ENCODE data around the gene MRI1. TPM values are rescaled to one million over a fixed set of nuclear protein-coding genes. Genes with fewer than 3 reads are reported as not detected.

The MRI1 gene
- total and polyA plus RNA-seq, 2 donors (not counting 3 experiments of a cell fraction or from before 2014, with no cell fraction given): 56.2 to 63.2 TPM

- ChIA-PET POLR2A (no interaction called here), CTCF (no interaction called here)
- Histone ChIP-seq H3K9ac (replicated peaks; ENCODE audit: extremely low read depth, insufficient read depth, low read length) (no peak overlapping the region), H3K79me2 (ENCODE audit: control insufficient read depth, insufficient read depth, low read length) (peaks cover under 1% of the 10 kb centered on the region), H3K4me1 (ENCODE audit: control insufficient read depth, extremely low read depth, insufficient read depth, low read length) (peaks cover under 1% of the 10 kb centered on the region), H4K20me1 (replicated peaks; ENCODE audit: control insufficient read depth, extremely low read depth, insufficient read depth, low read length) (no peaks in the 10 kb centered on the region), H3K27me3 (ENCODE audit: control insufficient read depth in 2 of 2, insufficient read depth in 2 of 2, low read length in 2 of 2) (no peaks in the 10 kb centered on the region), H3K36me3 (ENCODE audit: control insufficient read depth in 2 of 2, extremely low read depth in 1 of 2, insufficient read depth in 2 of 2, low read length in 2 of 2) (peaks cover 32 to 55% of the 10 kb centered on the region in 2 experiments), H3K27ac (ENCODE audit: insufficient read depth, low read depth, low read length) (no peak overlapping the region), H3K4me3 (replicated peaks in 1 of 3; ENCODE audit: insufficient read depth in 1 of 3, low read depth in 1 of 3, low read length in 3 of 3) (no peak overlapping the region), H3K9me1 (replicated peaks; ENCODE audit: control insufficient read depth, extremely low read depth, insufficient read depth, low read length) (no peaks in the 10 kb centered on the region), H3K9me3 (replicated peaks; ENCODE audit: control insufficient read depth, insufficient read depth, low read length) (no peaks in the 10 kb centered on the region), H3K4me2 (ENCODE audit: insufficient read depth, low read length) (no peak overlapping the region), H2AFZ (ENCODE audit: low read depth, low read length) (no peak overlapping the region)
- DNase-seq (ENCODE audit: low read depth, low spot score) (no peak), FAIRE-seq (no peak)
- TF ChIP-seq POLR2A (IDR thresholded peaks at IDR 0.05; ENCODE audit: low read depth, low read length) (no peak), FOS (IDR thresholded peaks at IDR 0.05; ENCODE audit: borderline replicate concordance, insufficient read depth, low read length) (no peak), CTCF (IDR thresholded peaks at IDR 0.05; ENCODE audit: extremely low read depth in 1 of 2, insufficient read depth in 1 of 2, low read depth in 1 of 2, low read length in 2 of 2) (no peak), EZH2 (IDR thresholded peaks at IDR 0.05; ENCODE audit: borderline replicate concordance, low read depth, low read length, severe bottlenecking) (no peak), GATA2 (IDR thresholded peaks at IDR 0.05; ENCODE audit: insufficient read depth, insufficient read length, low read depth, low read length) (no peak), POLR2AphosphoS5 (IDR thresholded peaks at IDR 0.05; ENCODE audit: insufficient read depth, low read depth, low read length) (no peak), JUN (IDR thresholded peaks at IDR 0.05; ENCODE audit: borderline replicate concordance, insufficient read depth, insufficient read length, low read depth) (no peak), MYC (IDR thresholded peaks at IDR 0.05; ENCODE audit: low read depth, low read length) (no peak)
- TF ChIP-seq, protein P1, sequence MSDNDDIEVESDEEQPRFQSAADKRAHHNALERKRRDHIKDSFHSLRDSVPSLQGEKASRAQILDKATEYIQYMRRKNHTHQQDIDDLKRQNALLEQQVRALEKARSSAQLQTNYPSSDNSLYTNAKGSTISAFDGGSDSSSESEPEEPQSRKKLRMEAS (IDR thresholded peaks at IDR 0.05; ENCODE audit: insufficient read depth, insufficient read length): no peak
- dilution Hi-C loops (cut with MboI; ENCODE audit: extremely low pct_ligation_motif_present, low sequenced_read_pairs) (no loop called here), intact Hi-C loops (cut with micrococcal nuclease) (no loop called here)
- BruUV-seq (replicated peaks): no TSS peak
Measured at GRCh38 chr19:13758795-13759194, 5.5 kb upstream of the MRI1 start.

Measured in endothelial cell of umbilical vein (primary cell).